ENCODE results near the gene CTBP1.

CTBP1 gene

DNA sequence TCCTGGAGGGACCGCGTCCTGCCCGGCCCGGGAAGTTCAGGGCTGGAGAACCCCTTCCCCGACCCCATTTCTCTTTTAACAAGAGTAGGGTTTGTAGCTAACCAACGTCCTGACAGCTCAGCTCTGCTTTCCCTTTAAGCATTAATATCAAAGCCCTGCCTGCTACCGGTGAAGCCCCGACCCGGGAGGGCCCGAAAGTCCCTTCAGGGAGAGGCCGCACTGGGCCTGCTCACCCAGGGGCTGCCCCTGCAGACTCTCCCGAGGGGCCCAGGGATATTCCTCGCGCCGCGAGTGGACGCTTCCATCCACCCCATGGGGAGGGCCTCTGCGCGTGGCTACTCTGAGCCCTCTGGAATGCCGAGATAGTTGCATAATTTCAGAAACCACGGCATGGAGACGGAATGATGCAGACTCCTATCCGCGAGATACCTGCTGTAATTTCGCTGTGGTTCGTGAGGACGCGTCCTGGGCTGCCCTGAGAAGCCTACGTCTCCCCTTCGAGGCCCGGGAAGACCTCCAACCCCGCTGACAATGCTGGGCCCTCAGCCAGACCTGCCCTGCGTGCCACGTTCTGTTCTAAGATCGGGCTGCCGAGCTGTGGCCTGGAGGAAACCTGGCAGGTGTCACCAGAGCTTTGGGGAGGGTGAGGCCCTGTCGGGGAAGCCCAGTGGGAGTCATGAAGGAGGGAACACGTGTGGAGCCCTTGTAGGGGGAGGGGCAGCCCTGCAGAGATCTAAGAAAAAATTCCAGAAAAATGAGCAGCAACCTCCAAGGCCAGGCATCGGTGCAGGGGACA lies 999 bp upstream of the CTBP1 start:
- DNase-seq: peak; percentile 58

DNA sequence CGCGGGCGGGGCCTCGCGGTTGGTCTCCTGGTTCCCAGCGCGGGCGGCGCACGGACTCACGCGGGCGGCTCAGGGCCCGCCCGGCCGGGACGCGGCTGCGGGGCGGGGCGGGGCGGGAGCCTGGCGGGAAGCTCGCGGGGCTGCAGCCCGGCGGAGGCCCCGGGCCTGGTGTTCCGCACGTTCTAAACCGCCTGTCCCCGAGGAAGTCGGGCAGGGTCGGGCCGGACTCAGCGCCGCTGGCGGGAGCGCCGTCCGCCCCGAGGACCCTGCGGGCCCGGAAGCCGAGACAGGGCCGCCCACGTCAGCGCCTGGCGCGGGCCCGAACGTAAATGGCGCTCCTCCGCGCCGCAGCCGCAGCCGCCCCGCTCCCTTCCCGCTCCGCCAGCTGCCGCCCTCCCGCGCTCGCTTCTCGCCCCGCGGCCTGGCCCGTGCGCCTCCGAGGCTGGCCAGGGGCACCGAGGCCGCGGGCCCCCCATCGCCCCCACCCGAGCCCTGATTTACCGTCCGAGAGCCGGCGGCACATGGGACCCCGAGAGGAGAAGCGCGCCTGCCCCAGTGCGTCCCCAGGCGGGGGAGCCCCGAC lies 309 bp upstream of the CTBP1 start:
- DNase-seq: peak; percentile 88

DNA sequence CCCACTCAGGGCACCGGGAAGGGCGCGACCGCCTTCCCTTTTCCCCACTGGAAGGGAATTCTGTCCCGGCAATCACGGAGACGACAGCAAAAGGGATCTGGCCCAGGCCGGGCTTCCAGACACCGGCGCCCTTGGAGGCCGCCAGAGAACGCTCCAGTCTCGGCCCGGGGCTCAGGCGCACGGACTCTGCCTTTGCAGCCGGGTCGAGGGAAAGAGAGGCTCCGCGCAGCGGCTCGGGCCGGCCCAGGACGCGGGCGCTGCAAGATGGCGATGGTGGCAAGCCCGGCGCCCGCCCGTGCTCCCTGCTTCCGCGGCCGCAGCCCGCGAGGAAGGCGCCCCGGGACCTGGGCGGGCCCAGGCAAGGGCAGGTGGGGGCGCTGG lies 1.1 kb downstream of the CTBP1 start:
- peak; percentile 71 for DNase-seq

DNA sequence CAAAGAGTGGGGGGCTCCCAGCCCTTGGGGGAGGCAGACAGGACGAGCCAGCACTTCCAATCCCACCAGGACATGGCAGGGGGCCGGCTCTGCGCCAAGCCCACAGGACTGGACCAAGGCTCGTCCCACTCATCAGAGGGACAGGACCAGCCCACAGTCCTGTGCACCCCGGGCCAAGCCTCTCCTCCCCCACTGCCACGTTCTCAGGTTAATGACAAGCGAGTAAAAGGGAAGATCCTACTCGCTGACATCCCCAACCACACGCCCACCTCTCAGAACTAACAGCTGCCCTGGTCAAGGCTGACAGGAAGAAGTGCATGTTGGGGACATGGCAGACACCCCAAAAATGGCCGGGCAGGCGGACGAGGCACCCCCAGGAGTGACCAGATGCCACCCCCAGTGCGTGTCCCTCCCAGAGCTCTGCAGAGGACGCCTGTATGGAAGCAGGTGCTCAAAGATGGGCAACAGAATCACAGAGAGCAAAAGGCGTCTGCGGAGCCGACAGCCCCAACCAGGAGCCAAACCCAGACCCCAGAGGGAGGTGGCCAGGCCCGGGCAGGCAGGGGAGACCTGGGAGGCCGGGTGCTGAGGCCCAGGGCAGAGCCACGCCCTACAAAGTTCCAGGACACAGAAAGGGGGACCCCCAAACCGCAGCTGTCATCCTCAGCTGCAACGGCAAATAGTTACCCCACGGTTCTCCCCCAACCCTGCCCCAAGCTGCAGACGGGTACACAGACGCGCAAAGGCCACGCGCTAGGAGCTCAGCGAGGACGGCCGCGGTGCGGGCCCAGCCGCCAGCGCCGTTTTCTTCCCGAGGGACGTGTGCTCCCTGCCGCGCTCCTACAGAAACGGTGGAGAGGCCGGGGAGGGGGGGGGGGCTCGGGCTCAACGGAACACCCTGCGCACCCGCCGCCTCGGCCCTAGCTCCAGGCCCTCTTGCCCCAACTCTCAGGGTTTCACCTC lies 1.7 kb downstream of the CTBP1 start:
- no peak for DNase-seq

DNA sequence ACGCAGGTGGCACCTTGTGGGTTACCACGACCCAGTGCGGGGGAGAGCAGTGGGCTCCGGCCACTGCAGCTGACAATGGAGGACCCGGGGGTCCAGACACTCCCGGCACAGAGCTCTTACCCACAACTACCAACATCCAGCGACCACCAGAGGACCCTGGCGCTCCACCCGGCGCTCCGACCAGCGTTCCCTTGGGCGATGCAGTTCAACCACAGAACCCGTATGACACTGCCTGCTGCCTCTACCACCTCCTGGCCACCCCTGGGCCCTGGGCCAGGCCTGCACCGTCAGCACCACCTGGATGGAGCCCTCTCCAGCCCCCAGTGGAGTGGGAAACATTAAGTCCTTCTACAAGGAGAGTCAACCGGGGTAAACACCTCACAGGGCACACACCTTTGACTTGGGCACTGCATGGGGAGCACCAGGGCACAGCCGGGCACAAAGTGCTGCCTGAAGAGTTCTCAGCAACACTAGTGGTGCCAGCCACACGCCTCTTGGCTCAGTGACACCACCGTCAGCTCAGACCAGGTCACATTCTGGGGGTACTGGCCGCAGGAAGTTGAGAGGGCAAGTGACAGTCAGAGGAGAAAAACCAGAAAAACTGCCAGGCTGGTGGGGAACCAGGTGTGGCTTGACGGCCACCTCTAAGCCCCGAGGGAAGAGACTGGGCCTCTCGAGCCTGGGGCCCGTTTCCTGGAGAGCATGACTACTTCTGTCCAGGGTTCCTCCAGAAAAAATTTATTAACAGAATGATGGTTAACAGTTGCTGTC lies 2.6 kb downstream of the CTBP1 start:
- DNase-seq: no peak

DNA sequence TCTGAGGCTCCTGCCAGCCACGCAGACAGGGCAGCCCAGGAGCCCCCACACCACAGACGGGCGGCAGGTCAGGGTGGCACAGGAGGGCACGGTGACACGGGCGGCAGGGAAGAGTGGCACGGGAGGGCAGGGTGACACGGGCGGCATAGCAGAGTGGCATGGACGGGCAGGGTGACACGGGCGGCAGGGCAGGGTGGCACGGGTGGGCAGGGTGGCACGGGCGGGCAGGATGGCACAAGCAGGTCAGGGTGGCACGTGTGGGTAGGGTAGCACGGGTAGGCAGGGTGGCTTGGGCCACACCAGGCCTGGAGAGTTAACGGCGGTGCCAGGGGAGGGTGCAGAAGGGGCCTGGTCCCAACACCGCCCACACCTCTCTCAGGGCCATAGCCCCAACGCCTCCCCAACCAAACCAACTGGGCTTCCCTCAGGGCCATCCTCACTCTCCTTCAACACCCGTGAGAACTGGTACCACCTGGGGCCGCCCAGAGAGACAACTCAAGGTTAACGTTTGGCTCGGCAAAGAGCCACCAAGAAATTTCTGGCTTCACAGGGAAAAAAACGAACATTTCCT lies 3.4 kb downstream of the CTBP1 start:
- no peak for DNase-seq

DNA sequence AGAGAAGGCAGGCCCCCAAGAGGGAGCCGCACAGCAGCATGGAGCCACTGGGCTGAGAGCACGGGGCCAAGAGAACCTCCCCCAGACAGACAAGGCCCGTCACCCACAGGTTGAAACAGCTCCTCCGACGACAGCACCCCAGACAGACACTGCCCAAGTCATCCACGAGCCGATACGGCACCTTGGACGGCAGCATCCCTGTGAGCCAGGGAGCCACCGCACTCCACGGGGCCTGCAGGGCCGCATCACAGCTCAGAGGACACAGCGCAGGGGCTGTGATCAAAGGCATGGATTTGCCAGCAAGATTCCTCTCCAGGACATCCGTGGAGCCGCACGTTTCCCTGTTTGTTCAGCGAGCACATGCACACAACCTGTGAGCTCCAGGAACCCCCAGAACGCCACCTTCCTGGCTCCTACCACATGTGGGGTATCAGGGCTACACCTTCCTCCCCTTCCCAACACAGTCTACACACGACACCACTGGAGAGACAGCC lies 3.9 kb downstream of the CTBP1 start:
- no peak for DNase-seq

DNA sequence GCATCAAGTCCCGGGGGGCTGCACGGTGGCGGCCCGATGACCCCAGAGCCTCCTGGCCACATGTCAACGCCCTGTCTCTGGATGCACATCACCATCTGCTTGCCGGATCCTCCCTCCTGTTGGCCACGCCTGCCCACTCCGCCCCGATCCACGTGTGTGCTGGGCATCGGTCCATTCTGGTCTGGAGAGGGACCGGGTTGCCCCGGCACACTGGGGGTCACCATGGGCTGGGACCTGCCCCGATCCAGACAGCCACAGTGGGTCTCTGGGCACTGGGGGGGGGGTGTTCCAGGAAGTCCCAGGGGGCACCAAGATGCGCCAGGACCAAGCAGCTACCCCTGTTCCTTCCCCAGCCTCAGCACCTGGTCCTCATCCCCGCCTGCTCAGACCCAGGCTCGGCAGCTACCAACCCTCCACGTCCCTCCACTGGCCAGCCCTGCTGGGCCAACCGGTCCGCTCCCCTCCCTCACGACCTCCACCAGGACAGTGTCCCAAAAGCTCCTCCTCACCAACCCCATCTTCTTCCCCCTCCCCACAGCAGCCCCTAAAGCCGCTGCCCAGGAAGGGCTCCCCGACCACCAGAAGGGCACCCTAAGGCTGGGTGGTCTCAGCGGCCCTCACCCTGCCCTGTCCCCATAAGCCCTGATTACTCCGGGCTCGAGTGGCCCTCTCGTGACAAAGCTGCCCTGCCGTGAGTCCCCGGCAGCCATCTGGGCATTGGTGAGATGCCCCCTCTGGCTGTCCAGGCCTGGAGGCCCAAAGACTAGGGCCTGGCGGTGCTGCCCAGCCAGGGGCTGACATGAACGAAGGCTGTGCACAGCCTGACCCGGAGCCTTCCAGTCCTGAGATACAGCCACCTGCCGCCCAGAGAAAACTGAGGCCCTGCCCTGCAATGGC lies 4.6 kb downstream of the CTBP1 start:
- DNase-seq: no peak

DNA sequence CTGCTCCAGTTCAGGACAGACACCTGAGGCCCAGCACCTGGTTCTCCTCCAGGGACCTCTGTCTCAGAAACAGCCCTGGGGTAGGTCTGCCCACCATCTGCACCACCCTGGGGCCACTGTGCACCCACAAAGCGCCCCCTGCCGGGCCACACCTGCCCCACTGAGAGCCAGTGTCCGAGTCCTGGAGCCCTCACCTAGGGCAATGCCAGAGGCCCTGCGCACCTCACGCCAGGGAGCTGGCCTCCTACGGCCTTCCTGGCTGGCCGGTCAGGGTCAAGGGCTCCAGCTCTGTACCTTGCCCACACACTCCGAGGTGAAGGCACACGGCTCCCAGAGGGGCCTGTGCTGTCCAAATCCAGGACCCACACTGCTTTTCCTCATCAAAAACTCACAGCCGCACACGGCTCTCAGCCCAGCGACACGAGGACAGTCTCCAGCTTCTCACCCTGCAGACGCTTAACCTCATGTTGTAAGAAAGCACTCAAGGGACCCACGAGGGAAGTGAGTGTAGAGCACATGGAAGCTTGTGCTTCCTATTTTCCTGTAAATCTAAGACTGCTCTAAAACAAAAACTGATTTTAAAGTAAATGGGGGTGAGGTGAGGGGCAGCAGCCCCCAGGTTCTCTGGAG lies 5.4 kb downstream of the CTBP1 start:
- DNase-seq: no peak

DNA sequence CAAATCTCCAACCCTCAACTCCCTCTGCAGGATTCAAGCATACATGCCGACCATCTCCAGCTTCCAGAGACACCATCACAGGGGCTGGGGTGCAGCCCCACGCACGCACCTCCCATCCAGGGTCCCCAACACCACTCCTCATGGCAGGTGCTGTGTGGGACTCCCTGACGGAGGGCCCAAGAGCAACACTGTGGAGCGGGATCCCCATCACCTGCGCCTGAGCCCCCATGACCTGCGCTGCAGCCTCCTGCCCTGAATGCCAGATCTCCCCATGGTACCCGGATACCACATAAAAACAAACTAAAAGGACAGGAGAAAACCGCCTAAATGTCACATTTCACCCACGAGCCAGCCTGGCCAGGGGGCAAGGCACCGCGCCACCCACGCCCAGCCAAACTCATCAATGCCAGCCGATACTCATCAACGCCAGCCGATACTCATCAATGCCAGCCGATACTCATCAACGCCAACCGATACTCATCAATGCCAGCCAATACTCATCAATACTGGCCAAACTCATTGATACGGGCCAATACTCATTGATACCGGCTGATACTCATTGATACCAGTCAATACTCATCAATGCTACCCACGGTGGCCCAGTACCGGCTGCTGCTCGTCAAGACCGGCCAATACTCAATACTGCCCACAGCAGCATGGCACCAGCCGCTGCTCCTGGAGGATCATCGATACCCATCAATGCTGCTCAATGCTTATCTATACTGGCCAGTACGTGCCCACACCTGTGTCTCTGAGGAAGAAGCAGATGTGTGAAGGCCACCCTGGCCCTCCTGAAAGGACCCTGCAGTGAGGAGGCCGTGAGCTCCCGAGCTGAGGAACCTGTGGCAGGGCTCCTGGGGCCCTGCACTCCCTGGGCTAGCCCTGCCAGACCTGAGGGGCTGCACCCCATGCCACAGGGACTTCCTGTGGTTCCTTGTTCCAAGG lies 6.2 kb downstream of the CTBP1 start:
- DNase-seq: no peak

DNA sequence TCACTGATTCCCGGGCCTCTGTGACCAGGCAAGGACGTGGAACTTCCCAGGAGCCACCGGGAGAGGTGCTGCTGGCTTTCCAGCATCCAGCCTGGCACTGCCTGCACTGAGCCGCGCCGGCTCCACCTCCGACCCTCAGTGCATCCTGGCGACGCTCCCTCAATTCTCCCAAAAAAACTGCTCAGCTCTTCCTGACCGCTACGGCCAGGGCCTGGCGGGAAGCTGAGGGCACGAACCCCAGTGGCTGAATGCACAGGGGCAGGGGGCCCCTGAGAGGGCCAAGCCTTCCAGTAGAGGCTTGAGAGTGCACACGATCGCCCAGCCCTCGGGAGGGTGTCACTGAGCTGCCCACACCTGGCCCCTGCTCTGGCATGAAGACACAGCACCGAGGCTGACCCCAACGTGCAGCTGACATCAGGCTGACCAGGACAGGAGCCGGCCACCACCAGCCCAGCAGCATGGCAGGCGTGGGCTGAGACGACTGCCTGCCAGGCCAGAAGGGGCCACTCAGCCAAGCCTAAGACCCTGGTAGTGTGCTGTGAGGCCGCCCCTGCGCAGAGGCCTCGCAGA lies 6.9 kb downstream of the CTBP1 start:
- DNase-seq: no peak

DNA sequence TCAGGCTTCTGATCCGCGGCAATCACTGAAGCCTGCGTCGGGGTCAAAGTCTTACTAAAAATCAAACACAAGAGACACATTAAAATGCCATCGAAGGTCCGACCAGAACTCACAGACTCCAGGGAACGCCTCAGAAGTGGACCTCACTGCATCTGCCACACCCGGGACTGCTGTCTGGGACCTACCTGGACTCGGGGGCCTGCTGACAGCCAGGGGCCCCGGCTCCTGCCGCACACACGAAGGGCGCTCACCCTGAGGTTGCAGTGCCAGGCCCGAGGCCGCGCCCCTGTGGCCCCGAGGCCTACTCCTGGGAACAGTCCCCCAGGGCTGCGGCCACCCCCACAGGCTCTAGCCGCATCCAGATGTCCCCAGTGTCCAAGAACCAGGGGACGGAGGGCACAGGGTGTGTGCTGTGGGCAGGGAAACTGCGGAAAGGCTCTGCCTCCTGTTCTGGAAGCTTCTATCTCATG lies 7.4 kb downstream of the CTBP1 start:
- DNase-seq: no peak

DNA sequence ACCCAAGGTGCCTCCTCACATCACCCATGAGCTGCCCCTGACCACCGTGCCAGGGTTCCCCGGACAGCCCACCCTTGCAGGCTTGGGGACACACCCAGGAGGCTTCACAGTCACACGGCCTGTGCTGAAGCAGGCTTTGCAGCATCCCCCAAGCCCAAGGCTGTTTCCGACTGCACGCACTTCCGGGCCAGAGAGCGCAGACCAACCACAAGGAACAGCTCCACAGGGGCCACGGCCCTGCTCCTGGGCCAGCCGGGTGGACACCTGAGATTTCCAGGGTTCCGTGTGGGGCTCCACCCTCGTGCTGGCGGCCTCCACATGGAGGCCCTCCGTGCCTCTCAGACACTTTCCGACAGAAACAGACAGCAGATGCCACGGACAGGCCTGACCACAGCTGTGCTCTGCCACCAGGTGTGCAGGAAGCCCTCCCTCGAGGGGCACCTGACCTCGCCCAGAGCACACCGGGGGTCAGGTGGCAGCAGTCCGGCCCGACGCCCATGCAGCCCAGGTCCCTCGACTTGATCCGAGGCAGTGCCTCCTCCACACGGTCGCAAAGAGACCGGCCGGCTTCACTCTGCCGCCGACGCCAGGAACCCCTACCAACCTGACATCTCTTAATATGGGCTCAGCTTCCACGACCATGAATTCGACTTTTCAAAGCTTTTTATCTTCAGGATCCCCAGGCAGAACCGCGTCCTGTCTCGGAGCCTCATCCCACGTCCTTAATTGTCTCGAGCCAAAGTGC lies 8.0 kb downstream of the CTBP1 start:
- no peak for DNase-seq

DNA sequence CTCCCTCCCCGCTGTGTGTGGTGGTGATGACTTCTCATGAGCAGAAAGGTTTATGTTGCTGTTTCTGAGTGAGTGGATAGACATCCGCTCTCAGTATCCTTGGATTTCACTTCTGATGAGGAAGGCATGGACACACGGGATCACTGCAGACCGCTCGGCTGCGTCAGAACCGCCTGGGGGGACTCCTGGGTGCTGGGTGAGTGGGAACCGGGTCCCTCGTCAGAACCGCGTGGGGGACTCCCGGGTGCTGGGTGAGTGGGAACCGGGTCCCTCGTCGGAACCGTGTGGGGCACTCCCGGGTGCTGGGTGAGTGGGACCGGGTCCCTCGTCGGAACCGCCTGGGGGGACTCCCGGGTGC lies 9.0 kb downstream of the CTBP1 start:
- no peak for DNase-seq

DNA sequence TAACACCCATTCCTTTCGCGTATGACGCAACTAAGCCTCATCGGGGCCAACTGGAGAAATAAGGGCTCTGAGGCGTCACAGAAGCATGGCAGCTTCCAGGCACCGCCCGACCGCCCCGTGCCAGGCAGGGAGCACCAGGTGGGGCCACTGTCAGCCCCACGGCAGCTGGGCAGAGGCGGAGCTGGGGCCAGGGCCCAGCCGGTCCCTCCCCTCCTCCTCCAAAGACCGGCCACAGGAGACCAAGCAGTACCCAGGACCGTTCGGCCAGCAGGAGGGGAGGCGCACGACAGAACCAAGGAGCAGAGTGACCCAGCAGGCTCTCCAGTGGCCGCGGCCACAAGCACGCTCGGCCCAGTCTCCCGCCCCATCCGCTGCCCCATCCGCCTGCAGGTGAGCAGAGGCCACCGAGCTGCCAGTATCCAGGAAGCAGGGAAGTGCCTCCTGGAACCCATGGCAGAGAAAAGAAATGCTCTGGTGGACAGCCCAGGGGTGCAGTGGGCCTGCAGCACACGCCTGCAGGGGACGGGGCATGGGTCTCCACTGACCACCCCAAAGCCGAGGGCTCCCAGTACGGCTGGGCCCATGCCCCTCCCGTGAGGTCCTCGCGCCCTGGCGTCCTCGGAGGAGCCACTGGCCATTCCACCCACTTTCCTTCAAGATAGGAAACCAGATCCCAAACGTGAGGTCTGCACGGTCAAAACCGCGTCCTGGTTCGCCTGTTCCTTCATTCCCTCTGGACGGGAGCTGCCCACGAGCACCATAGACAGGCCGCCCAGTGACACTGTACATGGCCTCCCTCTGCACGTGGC lies 9.6 kb downstream of the CTBP1 start:
- DNase-seq: no peak

DNA sequence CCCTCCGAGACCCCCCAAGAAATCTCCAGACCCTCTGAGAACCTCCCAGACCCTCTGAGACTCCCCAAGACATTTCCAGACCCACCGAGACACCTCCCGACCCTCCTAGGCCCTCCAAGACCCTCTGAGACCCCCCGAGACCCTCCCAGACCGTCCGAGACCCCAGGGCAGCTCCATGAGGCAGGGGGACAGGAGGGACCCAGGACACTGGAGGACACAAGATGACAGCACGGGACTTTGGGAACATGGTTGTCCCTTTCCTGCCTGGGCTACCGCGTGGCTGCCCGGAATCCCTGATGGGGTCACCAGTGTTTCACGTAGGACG lies 10.3 kb downstream of the CTBP1 start:
- no peak for DNase-seq

DNA sequence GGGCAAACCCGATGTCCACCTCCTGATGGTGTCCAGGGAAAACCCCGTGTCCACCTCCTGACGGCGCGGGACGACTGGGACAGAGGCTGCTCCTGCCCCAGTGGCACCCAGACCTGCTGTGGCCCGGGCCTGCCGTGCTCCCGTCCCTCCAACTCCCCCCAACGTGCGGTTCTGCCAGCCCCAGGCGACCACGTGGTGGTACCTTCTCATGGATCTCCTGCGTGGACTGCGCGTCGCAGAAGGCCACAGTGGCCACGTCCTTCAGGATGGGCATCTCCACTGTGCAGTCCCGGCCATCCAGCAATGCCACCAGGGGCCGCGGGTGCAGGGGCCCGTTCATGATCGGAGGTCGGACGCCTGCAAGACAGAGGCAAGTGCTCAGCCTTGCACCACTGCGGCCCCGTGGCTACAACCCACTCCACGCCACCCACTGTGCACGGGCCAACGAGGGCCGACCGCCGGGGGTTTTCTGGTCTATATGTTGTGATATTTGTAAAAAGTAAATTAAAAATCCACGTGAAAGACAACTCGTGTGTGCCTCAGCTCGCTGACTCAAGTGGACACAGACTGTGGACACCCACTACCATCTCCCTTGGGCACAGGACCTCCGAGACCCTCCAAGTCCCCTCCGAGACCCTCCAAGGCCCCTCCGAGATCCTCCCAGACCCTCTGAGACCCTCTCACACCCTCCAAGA lies 10.8 kb downstream of the CTBP1 start:
- DNase-seq: no peak

Data from central memory CD4-positive, alpha-beta T cell (primary cell).